ENCODE measurements around the gene RPGR.

DNA sequence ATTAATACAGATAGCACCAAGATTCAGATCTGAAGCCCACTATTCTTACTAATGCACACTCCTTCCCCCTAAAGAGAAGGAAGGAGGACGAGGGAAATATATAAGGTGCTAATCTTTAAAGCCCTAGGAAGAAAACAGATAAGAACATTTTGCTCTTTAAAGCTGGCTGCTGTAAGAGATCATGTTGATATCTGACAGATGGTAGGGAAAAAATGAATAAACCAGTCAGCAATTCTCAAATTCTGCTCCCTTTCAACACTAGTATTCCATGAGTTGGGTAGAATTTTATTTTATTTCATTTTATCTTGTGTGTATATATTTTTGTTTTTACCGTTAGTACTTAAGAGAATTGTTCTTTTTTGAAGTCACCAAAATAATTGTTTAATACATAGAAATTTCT is 44.3 kb upstream of the RPGR start:
- no peak for TF ChIP-seq POLR2A (IDR thresholded peaks at IDR 0.05)
- TF ChIP-seq, protein P1, sequence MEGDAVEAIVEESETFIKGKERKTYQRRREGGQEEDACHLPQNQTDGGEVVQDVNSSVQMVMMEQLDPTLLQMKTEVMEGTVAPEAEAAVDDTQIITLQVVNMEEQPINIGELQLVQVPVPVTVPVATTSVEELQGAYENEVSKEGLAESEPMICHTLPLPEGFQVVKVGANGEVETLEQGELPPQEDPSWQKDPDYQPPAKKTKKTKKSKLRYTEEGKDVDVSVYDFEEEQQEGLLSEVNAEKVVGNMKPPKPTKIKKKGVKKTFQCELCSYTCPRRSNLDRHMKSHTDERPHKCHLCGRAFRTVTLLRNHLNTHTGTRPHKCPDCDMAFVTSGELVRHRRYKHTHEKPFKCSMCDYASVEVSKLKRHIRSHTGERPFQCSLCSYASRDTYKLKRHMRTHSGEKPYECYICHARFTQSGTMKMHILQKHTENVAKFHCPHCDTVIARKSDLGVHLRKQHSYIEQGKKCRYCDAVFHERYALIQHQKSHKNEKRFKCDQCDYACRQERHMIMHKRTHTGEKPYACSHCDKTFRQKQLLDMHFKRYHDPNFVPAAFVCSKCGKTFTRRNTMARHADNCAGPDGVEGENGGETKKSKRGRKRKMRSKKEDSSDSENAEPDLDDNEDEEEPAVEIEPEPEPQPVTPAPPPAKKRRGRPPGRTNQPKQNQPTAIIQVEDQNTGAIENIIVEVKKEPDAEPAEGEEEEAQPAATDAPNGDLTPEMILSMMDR (IDR thresholded peaks at IDR 0.05) = no peak

All from testis (tissue), 2 donors.